K562 (cell line): ENCODE measurements around the gene ARID3C. TPM values are rescaled to one million over a fixed set of nuclear protein-coding genes. Genes with fewer than 3 reads are reported as not detected.

Experiments
- CHCHD3 ChIP-seq: fragments of 250-450 bp; sonication (Bioruptor Pico); IDR thresholded peaks from 2 replicates; pipeline ENCODE4 v2.1.2; 2022; ENCODE audit warnings: mild to moderate bottlenecking
- NBN ChIP-seq: fragments of 450-650 bp; IDR thresholded peaks from 2 replicates; pipeline ENCODE4 v1.6.1; 2016; ENCODE audit warnings: low read depth, mild to moderate bottlenecking
- NKRF ChIP-seq: fragments of 450-650 bp; IDR thresholded peaks from 2 replicates; pipeline ENCODE4 v1.6.1; 2016; ENCODE audit warnings: borderline replicate concordance
- SNIP1 ChIP-seq: fragments of 450-650 bp; IDR thresholded peaks from 2 replicates; pipeline ENCODE4 v1.7.1; 2017; ENCODE audit warnings: low read depth, mild to moderate bottlenecking
- ZSCAN32 ChIP-seq: fragments of 450-650 bp; formaldehyde crosslinking; IDR thresholded peaks from 2 replicates; pipeline ENCODE4 v1.4.0; 2020; ENCODE audit warnings: mild to moderate bottlenecking, moderate library complexity
- polyA plus RNA-seq, 8 experiments: library from polyadenylated mRNA; depleted of rRNA in 4 of 8; stranded (reverse) in 5 of 8; unstranded in 3 of 8; fragments of >200 nt; fragmentation: Nextera tagmentation in 2 of 8; fragmentation: Illumina TruSeq in 1 of 8; extraction: Ambion mirVana in 2 of 8; extraction: Trizol in 1 of 8; gene quantifications; 2 replicates each; pipeline versions ENCODE4 v1.2.1 to v1.2.3, GENCODE V29; 2011 to 2014; ENCODE audit warnings: inconsistent platforms in 1 of 8, missing spikeins in 1 of 8
- total RNA-seq, 7 experiments: library from RNA; depleted of rRNA in 6 of 7; stranded (reverse); fragments of >200 nt in 6 of 7; fragmentation: Illumina TruSeq in 2 of 7; extraction: Trizol in 2 of 7; gene quantifications; 2 replicates each; pipeline versions ENCODE4 v1.2.1 to v1.2.3, GENCODE V29; 2011 to 2021; ENCODE audit warnings: low replicate concordance in 1 of 7
- TF ChIP-seq, protein P1 (sequence below): fragments of 200-600 bp; sonication (generic); IDR thresholded peaks from one replicate; pipeline ENCODE4 v1.6.1; 2012; ENCODE audit warnings: mild to moderate bottlenecking, low read depth, low read length, inconsistent platforms
- TF ChIP-seq, protein P2 (sequence below): fragments of 250-450 bp; sonication (Bioruptor Pico); IDR thresholded peaks from 2 replicates; pipeline ENCODE4 v1.5.0; 2020; ENCODE audit warnings: mild to moderate bottlenecking

Gene ARID3C
- total and polyA plus RNA-seq, 9 of the 15 experiments (the other 6 are each of a cell fraction or from before 2014, with no cell fraction given), result not detected

- TF ChIP-seq, protein P1, sequence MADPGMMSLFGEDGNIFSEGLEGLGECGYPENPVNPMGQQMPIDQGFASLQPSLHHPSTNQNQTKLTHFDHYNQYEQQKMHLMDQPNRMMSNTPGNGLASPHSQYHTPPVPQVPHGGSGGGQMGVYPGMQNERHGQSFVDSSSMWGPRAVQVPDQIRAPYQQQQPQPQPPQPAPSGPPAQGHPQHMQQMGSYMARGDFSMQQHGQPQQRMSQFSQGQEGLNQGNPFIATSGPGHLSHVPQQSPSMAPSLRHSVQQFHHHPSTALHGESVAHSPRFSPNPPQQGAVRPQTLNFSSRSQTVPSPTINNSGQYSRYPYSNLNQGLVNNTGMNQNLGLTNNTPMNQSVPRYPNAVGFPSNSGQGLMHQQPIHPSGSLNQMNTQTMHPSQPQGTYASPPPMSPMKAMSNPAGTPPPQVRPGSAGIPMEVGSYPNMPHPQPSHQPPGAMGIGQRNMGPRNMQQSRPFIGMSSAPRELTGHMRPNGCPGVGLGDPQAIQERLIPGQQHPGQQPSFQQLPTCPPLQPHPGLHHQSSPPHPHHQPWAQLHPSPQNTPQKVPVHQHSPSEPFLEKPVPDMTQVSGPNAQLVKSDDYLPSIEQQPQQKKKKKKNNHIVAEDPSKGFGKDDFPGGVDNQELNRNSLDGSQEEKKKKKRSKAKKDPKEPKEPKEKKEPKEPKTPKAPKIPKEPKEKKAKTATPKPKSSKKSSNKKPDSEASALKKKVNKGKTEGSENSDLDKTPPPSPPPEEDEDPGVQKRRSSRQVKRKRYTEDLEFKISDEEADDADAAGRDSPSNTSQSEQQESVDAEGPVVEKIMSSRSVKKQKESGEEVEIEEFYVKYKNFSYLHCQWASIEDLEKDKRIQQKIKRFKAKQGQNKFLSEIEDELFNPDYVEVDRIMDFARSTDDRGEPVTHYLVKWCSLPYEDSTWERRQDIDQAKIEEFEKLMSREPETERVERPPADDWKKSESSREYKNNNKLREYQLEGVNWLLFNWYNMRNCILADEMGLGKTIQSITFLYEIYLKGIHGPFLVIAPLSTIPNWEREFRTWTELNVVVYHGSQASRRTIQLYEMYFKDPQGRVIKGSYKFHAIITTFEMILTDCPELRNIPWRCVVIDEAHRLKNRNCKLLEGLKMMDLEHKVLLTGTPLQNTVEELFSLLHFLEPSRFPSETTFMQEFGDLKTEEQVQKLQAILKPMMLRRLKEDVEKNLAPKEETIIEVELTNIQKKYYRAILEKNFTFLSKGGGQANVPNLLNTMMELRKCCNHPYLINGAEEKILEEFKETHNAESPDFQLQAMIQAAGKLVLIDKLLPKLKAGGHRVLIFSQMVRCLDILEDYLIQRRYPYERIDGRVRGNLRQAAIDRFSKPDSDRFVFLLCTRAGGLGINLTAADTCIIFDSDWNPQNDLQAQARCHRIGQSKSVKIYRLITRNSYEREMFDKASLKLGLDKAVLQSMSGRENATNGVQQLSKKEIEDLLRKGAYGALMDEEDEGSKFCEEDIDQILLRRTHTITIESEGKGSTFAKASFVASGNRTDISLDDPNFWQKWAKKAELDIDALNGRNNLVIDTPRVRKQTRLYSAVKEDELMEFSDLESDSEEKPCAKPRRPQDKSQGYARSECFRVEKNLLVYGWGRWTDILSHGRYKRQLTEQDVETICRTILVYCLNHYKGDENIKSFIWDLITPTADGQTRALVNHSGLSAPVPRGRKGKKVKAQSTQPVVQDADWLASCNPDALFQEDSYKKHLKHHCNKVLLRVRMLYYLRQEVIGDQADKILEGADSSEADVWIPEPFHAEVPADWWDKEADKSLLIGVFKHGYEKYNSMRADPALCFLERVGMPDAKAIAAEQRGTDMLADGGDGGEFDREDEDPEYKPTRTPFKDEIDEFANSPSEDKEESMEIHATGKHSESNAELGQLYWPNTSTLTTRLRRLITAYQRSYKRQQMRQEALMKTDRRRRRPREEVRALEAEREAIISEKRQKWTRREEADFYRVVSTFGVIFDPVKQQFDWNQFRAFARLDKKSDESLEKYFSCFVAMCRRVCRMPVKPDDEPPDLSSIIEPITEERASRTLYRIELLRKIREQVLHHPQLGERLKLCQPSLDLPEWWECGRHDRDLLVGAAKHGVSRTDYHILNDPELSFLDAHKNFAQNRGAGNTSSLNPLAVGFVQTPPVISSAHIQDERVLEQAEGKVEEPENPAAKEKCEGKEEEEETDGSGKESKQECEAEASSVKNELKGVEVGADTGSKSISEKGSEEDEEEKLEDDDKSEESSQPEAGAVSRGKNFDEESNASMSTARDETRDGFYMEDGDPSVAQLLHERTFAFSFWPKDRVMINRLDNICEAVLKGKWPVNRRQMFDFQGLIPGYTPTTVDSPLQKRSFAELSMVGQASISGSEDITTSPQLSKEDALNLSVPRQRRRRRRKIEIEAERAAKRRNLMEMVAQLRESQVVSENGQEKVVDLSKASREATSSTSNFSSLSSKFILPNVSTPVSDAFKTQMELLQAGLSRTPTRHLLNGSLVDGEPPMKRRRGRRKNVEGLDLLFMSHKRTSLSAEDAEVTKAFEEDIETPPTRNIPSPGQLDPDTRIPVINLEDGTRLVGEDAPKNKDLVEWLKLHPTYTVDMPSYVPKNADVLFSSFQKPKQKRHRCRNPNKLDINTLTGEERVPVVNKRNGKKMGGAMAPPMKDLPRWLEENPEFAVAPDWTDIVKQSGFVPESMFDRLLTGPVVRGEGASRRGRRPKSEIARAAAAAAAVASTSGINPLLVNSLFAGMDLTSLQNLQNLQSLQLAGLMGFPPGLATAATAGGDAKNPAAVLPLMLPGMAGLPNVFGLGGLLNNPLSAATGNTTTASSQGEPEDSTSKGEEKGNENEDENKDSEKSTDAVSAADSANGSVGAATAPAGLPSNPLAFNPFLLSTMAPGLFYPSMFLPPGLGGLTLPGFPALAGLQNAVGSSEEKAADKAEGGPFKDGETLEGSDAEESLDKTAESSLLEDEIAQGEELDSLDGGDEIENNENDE, result no peak
- TF ChIP-seq NKRF (peak; percentile 91), CHCHD3 (CRISPR knock-in tag) (no peak), SNIP1 (no peak), NBN (no peak), ZSCAN32 (CRISPR knock-in tag) (no peak)
- TF ChIP-seq, protein P2, sequence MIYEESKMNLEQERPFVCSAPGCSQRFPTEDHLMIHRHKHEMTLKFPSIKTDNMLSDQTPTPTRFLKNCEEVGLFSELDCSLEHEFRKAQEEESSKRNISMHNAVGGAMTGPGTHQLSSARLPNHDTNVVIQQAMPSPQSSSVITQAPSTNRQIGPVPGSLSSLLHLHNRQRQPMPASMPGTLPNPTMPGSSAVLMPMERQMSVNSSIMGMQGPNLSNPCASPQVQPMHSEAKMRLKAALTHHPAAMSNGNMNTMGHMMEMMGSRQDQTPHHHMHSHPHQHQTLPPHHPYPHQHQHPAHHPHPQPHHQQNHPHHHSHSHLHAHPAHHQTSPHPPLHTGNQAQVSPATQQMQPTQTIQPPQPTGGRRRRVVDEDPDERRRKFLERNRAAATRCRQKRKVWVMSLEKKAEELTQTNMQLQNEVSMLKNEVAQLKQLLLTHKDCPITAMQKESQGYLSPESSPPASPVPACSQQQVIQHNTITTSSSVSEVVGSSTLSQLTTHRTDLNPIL, result no peak
These were observed 23.2 kb upstream of the ARID3C start, which contains the start of gene IL11RA (continued) for GRCh38 chr9:34651876-34652601.
